Occipital lobe (tissue), 2 donors: ENCODE measurements around the gene FMNL2. TPM values are rescaled to one million over a fixed set of nuclear protein-coding genes. Genes with fewer than 3 reads are reported as not detected.
"Not testable (repeated sequence)": the region's sequence is repeated elsewhere in the genome, so short reads cannot be mapped to it uniquely, and the experiment has no call there.

Experiments
- DNase-seq: peaks from one replicate; lab custom pipeline; 2025; lab: John Stamatoyannopoulos, UW
- total RNA-seq: library from RNA; depleted of rRNA; stranded (reverse); fragments of >200 nt; gene quantifications from one replicate; pipeline ENCODE4 v1.2.3, GENCODE V29; 2014

The FMNL2 gene
- total RNA-seq, 1 donor from 2014 or later: 114 TPM

DNA sequence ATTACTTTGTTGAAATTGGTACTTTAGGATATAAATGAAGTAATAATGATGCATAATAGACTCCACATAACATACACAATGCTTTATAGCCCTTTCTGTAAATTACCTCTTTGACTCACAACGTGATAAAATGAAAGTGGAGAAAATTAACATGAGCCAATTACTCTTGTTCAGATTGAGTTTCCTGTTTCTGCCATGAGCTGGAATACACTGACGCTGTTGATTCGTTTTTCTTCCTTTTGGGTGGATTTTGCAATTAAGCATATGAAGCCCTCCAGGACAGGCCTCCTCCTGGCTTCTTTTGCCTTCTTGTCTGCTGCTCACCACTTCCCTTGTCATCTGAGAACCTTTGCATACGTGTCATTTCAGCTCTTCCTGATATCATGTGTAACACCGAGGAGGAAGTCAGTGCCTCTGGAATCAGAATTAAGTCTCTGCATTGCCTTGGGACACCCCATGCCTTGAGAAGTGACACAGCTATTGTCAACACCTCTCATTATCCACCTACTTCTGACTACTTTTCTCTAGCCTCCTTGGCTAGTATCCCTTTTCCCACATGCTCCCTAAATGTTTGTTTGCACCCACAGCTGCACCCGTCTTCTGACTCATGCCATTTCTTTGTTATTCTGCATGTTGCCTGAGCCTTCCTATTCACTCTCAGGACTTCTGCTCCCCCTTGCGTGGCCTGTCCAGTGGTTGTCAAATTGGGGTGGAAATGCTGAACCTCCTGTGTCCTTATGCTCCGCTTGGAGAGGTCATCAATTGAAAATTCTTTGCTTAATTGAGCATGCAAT is 134.1 kb downstream of the FMNL2 start:
- no peak for DNase-seq

DNA sequence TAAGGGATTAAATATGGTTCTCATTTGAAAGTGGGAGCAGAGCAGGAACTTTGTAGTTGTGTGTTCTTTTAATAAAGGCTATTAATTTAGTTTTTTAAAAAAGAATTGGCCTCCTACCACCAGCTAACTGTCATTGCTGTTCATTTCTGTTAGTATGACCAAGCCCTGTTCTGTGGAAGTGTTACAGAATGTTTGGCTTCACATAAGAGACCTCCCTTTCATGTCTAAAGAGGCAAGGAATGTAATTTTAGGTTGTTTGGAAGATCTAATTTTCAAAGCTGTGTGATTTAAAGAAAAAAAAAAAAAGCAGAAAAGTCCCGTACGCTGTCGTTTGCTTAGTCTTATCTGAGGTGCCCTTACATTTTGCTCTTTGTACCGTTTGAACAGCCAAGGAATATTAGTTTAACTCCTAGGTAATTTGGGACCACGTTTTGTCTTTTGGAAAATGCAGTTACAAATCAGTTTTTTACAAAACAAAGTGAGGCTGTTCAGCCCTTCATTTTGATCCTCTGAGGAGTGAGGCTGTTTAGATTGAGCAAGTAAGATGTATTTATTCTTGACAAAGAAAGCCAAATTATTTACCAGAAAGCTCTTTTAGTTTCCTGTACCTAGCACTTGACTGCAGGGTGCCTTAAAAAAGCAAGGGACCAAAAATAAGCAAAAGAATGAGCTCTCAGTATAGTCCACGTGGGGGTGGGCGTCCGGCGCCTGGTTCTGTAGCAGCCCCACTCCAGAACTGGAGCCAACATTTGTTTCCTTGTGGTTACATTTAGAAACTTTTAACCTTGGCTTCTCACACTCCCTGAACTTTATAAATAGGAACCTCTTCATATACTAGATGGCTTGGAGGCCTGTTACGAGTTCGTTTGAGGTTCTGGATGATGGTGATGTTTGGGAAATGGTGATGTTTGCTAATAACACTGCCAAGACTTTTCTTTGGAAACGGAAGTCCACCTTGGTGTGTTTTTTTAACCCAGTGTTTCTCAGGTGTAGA is 136.2 kb downstream of the FMNL2 start:
- no peak for DNase-seq

DNA sequence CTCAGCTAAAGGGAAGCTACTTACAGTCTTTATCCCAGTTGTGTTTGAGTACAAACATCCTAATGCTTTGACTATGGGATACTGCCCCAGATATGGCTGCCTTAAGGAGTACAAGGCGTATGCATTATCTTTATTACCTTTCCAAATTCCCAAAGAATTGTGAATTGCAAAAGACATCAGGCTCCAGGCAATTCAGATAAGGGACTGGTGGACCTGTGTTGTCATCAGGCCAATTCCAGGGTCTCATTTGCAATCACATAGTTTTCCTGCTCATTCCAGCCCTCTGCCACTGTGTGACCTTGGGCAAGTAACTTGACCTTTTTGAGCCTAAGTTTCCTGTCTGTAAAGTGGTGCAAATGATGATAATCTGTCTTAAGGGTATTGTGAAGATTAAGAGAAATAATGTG is 137.5 kb downstream of the FMNL2 start:
- DNase-seq: no peak

DNA sequence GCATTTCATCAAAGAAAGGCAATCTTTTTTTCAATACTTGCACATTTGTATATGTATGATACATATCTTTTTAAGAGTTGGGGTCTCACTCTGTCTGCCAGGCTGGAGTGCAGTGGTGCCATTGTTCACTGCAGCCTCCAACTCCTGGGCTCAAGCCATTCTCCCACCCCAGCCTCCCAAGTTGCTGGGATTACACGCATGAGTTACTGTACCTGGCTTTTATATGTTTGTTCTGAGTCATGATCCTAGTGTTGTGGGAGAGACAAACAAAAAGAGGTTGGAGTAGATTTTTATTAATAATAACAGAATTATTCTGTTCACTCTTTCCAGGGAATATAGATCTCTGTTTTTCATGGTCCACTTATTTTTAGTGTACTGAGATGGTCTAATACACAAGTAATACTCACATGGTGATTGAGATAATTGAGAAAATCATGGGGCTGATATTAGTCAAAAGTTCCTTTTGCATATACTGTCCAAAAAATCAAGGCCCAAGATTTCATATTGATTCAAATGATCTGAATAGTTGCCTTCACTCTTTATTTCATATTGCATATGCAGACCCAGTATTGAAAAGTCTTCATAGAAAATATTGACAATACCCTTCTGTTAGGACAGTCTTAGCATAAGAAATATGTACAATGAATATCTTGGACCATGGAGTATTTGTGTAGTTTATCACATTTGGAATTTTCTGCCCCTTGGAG is 138.3 kb downstream of the FMNL2 start:
- DNase-seq: no peak

DNA sequence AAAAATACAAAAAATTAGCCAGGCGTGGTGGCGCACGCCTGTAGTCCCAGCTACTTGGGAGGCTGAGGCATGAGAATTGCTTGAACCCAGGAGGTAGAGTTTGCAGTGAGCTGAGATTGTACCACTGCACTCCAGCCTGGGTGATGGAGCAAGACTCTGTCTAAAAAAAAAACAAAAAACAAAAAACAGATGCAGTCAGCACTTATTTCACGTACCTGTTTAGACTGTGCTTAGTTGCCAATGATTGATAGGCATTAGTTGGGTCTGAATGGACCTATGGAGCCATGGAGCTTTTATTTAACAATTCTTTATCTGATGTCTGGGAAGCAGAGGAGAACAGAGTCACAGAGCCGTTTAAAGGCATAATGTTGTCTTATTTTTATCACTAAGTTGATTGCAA is 139.5 kb downstream of the FMNL2 start:
- not testable (repeated sequence) for DNase-seq

DNA sequence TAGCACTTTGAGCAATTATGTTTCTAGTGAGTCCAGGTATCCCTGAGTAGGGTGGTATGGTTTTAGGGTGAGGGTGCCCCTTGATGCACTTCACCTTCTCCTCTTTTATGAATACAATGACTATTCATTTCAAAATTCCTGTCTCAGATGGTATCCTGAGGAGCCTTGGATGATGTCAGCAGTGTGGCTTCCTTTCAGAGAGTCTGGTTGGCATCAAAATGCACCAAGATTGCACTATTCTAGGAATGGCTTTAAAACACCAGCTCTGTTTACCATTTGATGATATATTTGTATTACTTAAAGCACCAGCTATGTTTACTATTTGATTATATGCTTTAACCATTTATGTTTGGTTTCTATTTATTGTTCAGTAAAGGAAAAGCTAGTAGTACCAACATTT is 141.0 kb downstream of the FMNL2 start:
- DNase-seq: no peak

DNA sequence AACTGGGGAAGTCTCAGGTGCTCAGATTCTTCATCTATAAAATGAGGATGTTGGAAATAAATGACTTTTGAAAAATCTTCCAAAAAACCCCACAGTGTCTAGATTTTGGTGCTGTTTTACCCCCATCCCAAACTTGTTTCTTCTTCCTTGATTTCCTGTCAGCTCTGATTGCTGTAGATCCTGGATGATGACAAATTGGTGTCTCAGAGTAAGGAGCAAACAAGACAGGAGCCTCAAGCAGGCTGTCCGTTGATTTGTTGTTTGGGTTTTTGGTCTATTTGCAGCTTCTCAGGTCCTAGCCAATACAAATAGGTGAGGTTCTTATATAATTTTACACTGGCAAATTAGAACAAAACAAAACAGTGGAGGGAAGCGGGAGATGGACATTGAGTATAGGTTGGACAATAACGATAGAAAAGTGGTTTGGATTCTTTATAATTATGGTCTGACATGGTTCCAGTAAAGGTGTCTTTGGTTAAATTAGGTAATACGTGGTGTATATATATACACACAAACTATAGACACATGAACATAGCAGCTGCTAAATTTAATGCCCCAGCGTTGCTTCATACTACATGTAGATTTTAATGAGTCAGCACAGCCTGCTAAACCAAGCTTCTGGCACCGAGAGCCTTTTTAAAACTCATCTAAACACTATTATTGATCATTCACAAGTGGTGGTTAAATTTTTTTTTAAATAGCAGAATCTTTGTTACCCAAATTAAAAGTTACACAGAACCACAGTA is 142.5 kb downstream of the FMNL2 start:
- no peak for DNase-seq

DNA sequence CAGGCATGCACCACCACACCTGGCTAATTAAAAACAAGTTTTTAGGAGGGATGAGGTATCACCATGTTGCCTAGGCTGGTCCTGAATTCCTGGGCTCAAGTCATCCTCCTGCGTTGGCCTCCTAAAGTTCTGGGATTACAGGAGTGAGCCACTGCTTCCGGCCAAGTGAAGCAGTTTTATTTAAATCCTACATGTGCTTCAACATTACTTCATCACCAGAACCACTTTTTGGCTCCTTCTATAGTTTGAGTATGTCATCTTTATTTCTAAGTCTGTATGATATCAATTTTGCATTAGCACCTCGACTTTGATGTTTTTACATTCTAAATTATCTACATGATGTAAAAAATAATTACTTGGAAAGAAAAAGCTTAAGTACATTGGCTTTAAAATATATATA is 144.3 kb downstream of the FMNL2 start:
- no peak for DNase-seq

DNA sequence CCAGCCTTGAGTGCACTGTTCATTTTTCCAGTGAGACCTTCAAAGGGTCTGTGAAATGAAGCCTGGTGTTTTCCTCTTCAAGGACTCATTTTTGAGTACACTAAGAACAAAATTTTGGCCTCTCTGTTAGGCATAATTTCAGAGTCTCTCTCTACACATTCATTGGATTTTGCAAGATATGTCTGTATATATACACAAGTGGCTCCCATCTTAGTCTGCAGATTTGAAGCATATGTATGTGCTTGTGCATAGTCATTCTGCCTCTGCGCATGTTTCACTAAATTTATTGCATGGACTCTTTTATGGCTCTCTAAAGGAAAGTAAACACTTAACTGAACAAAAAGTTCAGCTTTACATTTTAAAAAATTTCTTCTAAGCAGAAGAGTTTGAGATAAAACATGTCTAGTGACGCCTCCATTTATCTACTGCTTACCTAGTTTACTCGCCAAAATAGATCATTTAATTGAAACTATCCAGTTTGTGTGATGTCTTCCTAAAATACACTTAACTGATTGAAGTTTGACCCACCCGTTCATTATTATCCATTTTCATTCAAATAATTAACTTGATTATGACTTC is 145.9 kb downstream of the FMNL2 start:
- no peak for DNase-seq

DNA sequence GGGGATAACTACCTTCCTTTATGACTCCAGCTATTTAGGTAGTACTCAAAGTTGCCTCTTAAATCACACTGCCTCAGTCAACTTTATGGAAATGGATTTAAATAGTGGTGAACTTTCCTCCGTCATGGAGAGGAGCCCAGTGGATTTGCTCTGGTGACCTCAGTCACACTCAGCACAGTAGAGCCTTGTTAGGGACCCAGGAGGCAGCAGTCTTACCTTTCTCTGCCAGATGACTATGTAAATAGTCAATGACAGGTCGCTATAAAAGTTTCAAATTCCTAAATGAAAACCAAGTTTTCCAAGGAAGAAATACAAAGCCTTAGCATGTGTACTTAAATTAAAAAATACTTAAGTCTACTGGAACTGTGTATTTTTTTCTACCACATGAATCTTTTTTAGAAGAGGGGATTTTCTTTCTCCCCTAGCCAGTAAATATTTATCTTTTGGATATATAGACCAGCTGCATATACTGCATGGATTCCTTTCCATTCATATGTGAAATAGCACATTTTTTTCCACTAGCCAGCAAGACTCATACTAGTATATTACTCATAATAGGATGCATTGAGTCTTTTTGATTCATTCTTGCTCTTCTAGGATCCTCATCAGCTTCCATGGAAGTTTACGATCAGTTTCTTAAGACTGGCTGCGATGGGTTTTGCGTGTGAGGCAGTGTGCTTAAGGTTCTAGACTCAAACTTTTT is 147.1 kb downstream of the FMNL2 start:
- DNase-seq: no peak

DNA sequence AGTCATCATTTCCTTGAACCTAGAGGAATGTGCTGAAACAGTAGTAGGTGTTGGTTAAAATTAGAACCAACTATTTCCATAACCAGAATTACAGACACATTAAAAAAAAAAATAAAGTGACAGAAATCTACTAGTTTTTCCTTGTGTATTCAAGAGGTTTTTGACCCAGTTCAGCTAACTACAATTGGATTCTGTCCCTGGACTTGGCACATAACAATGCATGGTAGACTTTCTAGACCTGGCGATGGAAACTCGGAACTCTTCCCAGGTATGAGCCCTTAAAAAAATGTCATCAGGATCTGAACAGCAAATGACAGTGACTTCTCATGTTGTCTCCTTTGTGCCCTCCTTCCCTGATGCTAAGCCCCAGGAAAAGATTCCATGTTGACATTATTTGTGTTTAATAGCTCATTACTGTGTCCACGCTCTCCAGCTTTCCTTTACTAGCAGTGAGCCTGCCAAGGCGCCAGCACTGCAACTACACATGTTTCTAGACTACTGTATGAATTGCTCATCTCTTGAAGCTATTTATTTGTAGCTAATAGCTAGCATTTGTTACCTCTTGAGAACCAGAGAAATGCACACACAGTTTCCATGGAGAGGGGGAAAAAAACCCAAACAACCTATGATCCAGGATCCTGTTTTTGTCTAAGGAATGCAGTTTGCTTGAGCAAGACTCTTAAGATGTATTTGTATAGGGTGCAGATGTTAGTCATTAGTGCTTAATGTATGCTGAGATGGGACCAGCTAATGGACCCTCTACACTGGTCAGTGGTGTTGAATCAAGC is 148.5 kb downstream of the FMNL2 start:
- DNase-seq: no peak

DNA sequence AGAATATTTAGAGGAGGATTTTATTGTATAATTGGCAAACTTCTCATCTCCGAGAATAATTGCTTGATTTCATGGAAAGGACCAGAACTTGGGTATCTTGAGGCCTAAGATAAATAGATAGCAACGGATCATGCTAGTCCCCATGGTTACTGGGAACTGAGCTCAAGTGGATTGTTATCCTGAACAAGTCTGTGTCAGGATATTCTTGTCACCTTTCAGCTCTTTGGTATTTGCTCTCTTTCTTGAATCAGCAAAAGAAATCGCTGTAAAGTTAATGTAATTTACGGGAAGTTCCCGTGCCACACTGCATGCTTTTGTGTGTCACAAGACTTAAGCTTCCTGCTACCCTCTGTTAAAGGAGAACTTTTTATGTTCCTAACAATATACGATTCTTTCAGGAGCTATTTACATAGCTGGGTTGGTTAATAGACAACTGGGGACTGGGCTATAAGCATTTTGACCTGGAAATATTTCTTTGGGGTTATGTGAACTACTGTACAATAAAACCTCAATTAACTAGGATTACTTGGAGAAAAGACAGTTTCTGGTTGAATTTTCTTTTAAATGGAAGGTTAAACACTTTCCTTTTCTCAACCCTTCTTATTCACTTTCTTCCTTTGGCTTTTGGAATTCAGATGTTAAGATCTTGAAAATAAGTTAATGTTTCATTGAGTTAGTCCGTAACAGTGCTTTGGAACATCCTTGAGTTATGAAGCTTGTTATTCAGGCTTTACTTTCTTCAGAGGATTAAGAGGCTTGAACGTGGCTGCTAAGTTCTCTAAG is 151.2 kb downstream of the FMNL2 start:
- DNase-seq: no peak

DNA sequence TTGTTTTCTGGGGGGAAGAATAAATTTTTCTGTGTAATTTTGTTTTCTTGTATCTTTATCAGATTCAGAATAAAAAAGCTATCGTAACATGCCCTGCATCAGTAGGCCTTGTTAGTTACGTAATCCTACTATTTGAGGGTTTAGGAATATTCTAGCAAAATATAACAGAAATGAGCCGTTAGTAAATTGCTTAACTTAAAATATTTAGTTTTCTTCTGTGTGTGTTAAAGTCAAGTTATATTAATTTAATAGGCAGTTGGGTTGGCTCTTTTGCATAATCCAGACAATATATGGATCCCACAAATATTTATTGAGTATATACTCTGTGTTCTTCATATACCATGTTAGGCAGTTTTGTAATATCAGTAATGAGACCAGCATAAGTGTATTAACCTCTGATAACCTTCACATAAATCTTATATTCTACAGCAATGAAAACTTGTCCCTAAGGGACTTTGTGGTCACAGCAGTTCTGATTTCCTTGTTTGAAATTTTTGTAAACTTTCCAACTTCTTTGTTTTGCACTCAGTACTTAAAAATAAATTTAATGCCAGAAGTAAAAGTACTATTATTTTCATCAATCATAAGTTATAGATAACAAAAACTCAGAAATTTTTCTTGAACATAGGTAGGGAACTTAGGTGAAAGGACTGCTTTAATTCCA is 151.9 kb downstream of the FMNL2 start:
- DNase-seq: no peak

DNA sequence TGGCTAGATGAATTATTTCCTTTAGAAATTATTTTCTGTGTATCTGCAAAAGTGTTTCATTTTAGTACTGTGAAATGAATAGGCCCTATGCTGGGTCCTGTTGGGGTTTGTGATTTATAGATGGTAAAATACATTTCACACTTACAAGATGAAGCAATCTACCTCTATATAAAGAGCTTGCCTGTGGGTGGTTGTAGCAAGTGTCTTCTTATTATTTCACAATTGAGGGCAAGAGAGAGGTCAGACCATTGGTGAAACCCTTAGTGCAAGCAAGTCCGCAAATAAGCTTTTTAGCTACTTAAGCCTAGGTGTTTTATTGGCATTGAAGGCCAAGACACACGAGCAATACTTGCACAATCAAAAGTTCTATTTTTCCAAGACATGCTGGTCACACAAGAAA is 153.1 kb downstream of the FMNL2 start:
- no peak for DNase-seq

DNA sequence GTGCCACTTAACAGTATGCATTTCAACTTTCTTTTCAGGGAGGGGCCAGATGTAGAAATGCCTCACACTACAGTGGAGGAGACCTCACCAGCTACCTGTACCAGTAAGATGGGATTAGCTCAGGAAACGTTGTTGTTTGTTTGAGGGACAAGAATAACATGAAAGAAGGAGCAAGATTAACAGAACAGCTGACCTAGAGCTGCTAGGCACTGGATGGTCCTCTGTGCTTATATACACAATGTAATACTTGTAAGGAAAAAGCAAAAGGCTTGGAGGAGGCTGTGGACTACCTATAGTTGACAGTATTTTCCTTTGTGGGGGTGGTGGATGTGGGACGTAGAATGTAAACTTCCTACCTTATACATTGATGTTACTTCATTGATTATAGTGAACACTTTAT is 154.4 kb downstream of the FMNL2 start:
- DNase-seq: no peak

DNA sequence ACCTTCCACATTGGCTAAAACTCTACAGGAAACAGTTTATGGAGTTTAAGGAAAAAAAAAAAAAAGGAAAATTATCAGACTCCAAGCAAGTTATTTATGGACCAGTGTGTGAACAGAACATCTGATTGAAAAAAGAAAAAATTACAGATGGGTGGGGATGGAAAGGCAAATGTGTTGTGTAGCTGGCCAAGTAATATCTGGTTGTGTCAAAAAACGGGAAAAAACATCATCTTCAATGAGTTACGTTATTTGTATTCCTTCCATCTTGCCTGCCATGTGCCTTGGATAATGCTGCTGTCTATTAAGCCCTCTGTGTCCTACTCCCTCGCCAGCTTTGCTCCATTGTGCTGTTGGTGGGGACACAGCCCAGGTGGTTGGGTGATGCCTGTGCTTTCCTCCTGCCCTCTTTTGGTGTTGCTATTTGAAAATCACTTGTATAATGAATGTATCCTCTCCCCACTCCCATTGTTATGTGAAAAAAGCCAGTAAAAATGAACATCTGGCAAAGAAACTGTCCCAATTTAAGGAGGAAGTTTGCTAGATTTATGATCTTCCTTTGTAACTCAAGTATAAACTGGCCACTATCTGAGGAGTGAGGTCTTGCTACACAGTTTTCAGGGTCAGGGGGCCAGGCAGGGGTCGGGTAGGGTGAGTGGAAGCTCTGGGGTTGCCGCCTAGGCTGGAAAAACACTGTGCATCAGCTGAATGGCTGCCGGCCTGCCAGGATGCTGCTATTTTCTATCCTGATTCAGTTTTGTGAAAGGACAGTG is 155.9 kb downstream of the FMNL2 start:
- DNase-seq: peak; percentile 41

DNA sequence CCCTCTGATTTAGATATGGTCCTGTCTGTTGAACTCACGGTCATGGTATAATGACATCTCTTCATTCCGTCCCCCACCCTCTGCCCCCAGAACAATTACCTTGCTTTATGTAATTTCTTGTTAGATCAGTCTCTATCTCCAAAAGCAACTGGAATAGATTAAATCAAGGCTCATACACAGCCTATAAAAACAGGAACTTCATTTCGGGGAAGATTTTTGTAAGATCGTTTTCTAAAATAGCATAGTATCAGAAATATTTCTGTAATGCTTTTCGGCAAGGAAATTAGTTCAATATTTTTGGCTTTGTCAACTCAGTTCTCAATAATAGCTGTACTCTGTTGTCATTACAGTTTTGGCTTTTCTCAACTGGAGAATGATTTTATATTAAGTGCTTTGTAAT is 157.2 kb downstream of the FMNL2 start:
- DNase-seq: no peak
